Astrocyte (in vitro differentiated cells and primary cell): ENCODE results near the gene TNFRSF4. TPM values are rescaled to one million over a fixed set of nuclear protein-coding genes. Genes with fewer than 3 reads are reported as not detected.

Experiments
- DNase-seq: peaks from one replicate; pipeline ENCODE4 v3.0.0-alpha.2; 2010; ENCODE audit warnings: low read depth
- FAIRE-seq: peaks from 2 replicates; lab custom pipeline; 2011; peaks lifted over from hg19 to GRCh38; lab: Jason Lieb, UNC
- H2AFZ ChIP-seq: 2 replicates; pipeline ENCODE4 v1.6.0; 2012; ENCODE audit warnings: low read depth, low read length, inconsistent platforms
- H3K27ac ChIP-seq: 2 replicates; pipeline ENCODE4 v1.5.1; 2011; ENCODE audit warnings: low read depth, low read length, inconsistent platforms
- H3K27me3 ChIP-seq: 2 replicates; pipeline ENCODE4 v1.6.0; 2011; ENCODE audit warnings: low read length, inconsistent platforms; ENCODE audit not compliant: insufficient read depth
- H3K36me3 ChIP-seq: 2 replicates; pipeline ENCODE4 v1.5.1; 2011; ENCODE audit warnings: low read length, inconsistent platforms; ENCODE audit not compliant: insufficient read depth
- H3K4me1 ChIP-seq: 2 replicates; pipeline ENCODE4 v1.5.1; 2011; ENCODE audit warnings: low read length, inconsistent platforms; ENCODE audit not compliant: insufficient read depth
- H3K4me2 ChIP-seq: 2 replicates; pipeline ENCODE4 v1.6.0; 2012; ENCODE audit warnings: low read length, inconsistent platforms
- H3K4me3 ChIP-seq: 2 replicates; pipeline ENCODE4 v1.5.1; 2011; ENCODE audit warnings: low read depth, mild to moderate bottlenecking, low read length, inconsistent platforms; ENCODE audit not compliant: insufficient read depth
- H3K79me2 ChIP-seq: 2 replicates; pipeline ENCODE4 v1.6.0; 2012; ENCODE audit warnings: mild to moderate bottlenecking, low read length, inconsistent platforms; ENCODE audit not compliant: insufficient read depth
- H3K9ac ChIP-seq: 2 replicates; pipeline ENCODE4 v1.6.0; 2012; ENCODE audit warnings: mild to moderate bottlenecking, low read length, inconsistent platforms
- H3K9me3 ChIP-seq: 2 replicates; pipeline ENCODE4 v1.5.1; 2012; ENCODE audit warnings: low read depth, mild to moderate bottlenecking, low read length, inconsistent platforms; ENCODE audit not compliant: insufficient read depth
- H4K20me1 ChIP-seq: 2 replicates; pipeline ENCODE4 v1.6.0; 2012; ENCODE audit warnings: low read length, inconsistent platforms; ENCODE audit not compliant: insufficient read depth
- H3K27ac Mint-ChIP-seq: one replicate; pipeline ENCODE4 v1.8.0; 2021; ENCODE audit warnings: mild to moderate bottlenecking, mixed read lengths; ENCODE audit not compliant: unreplicated experiment
- H3K27me3 Mint-ChIP-seq: one replicate; pipeline ENCODE4 v1.8.0; 2021; ENCODE audit warnings: low read depth, mixed read lengths; ENCODE audit not compliant: unreplicated experiment
- H3K36me3 Mint-ChIP-seq: one replicate; pipeline ENCODE4 v1.8.0; 2021; ENCODE audit warnings: low read depth, mixed read lengths; ENCODE audit not compliant: unreplicated experiment
- H3K4me1 Mint-ChIP-seq: one replicate; pipeline ENCODE4 v1.8.0; 2021; ENCODE audit warnings: low read depth, mixed read lengths; ENCODE audit not compliant: unreplicated experiment
- H3K4me3 Mint-ChIP-seq: one replicate; pipeline ENCODE4 v1.8.0; 2021; ENCODE audit warnings: mild to moderate bottlenecking, moderate library complexity, mixed read lengths; ENCODE audit not compliant: unreplicated experiment
- H3K9me3 Mint-ChIP-seq: one replicate; pipeline ENCODE4 v1.8.0; 2021; ENCODE audit warnings: mild to moderate bottlenecking, mixed read lengths; ENCODE audit not compliant: unreplicated experiment
- CTCF ChIP-seq: IDR thresholded peaks from 2 replicates; pipeline ENCODE4 v1.5.1; 2011; ENCODE audit warnings: low read depth, mild to moderate bottlenecking, inconsistent platforms, low read length, moderate library complexity; ENCODE audit not compliant: insufficient read depth
- EZH2 ChIP-seq: IDR thresholded peaks from 2 replicates; pipeline ENCODE4 v1.6.1; 2012; ENCODE audit warnings: mild to moderate bottlenecking, low read length, inconsistent platforms; ENCODE audit not compliant: insufficient read depth
- total RNA-seq: library from RNA; stranded (reverse); gene quantifications from 2 replicates; pipeline ENCODE4 v1.2.1, GENCODE V29; 2021

TNFRSF4 gene
- total RNA-seq, 1 donor from 2014 or later, result 0.41 TPM

GRCh38 chr1:1185101-1185765 is 28.7 kb downstream of the TNFRSF4 start:
- no peak overlapping the region for H3K4me3 ChIP-seq
- no peaks in the 10 kb centered on the region for H3K79me2 ChIP-seq
- no peaks in the 10 kb centered on the region for H3K9me3 ChIP-seq
- peaks cover 18% of the 10 kb centered on the region for H3K27me3 Mint-ChIP-seq
- no peak overlapping the region for H3K9ac ChIP-seq
- no peak for DNase-seq
- TF ChIP-seq EZH2 (no peak), CTCF (no peak)
- H3K4me3 Mint-ChIP-seq, result no peak overlapping the region
- H4K20me1 ChIP-seq, result no peaks in the 10 kb centered on the region
- no peak overlapping the region for H2AFZ ChIP-seq
- no peaks in the 10 kb centered on the region for H3K36me3 ChIP-seq
- no peaks in the 10 kb centered on the region for H3K4me1 ChIP-seq
- peaks cover 7% of the 10 kb centered on the region for H3K4me1 Mint-ChIP-seq
- no peaks in the 10 kb centered on the region for H3K9me3 Mint-ChIP-seq
- no peak overlapping the region for H3K4me2 ChIP-seq
- no peak overlapping the region for H3K27ac ChIP-seq
- H3K27ac Mint-ChIP-seq, result no peak overlapping the region
- no peaks in the 10 kb centered on the region for H3K27me3 ChIP-seq
- no peaks in the 10 kb centered on the region for H3K36me3 Mint-ChIP-seq
- no peak for FAIRE-seq

- TF ChIP-seq EZH2 (no peak), CTCF (no peak)
- Histone ChIP-seq H3K36me3 (no peaks in the 10 kb centered on the region), H2AFZ (no peak overlapping the region), H4K20me1 (no peaks in the 10 kb centered on the region), H3K79me2 (no peaks in the 10 kb centered on the region), H3K4me3 (no peak overlapping the region), H3K4me1 (no peaks in the 10 kb centered on the region), H3K27me3 (no peaks in the 10 kb centered on the region), H3K9ac (no peak overlapping the region), H3K9me3 (no peaks in the 10 kb centered on the region), H3K4me2 (no peak overlapping the region), H3K27ac (no peak overlapping the region)
- no peak for FAIRE-seq
- H3K36me3 Mint-ChIP-seq, result no peaks in the 10 kb centered on the region
- no peak overlapping the region for H3K4me3 Mint-ChIP-seq
- peaks cover 9% of the 10 kb centered on the region for H3K27me3 Mint-ChIP-seq
- DNase-seq, result no peak
- H3K27ac Mint-ChIP-seq, result no peak overlapping the region
- H3K4me1 Mint-ChIP-seq, result peaks cover 7% of the 10 kb centered on the region
- H3K9me3 Mint-ChIP-seq, result no peaks in the 10 kb centered on the region
These were observed 29.8 kb downstream of the TNFRSF4 start for GRCh38 chr1:1183833-1184775.
